MM.1S (cell line): ENCODE results near the gene NCF2.

Experiments used
- DNase-seq: peaks from one replicate; pipeline ENCODE4 v3.0.0-alpha.2; 2015
- H2AFZ ChIP-seq: fragments of 300-600 bp; sonication (generic); 2 replicates; pipeline ENCODE4 v1.6.0; 2016; ENCODE audit warnings: antibody characterized with exemption, low read length
- H3F3A ChIP-seq: fragments of 300-600 bp; sonication (generic); 2 replicates; pipeline ENCODE4 v1.6.1; 2016; ENCODE audit warnings: mild to moderate bottlenecking, antibody characterized with exemption, low read length, moderate library complexity, mixed read lengths; ENCODE audit not compliant: insufficient read depth
- H3K27ac ChIP-seq: fragments of 300-600 bp; sonication (generic); 2 replicates; pipeline ENCODE4 v1.5.1; 2016; ENCODE audit warnings: mild to moderate bottlenecking, low read length
- H3K27me3 ChIP-seq: fragments of 300-600 bp; sonication (generic); replicated peaks from 2 replicates; pipeline ENCODE4 v1.6.0; 2016; ENCODE audit warnings: low read length; ENCODE audit not compliant: insufficient read depth
- H3K36me3 ChIP-seq: fragments of 300-600 bp; sonication (generic); replicated peaks from 2 replicates; pipeline ENCODE4 v1.6.1; 2016; ENCODE audit warnings: mild to moderate bottlenecking, low read length, mixed read lengths; ENCODE audit not compliant: insufficient read depth
- H3K4me1 ChIP-seq: fragments of 300-600 bp; sonication (generic); 2 replicates; pipeline ENCODE4 v1.6.1; 2016; ENCODE audit warnings: low read length, mixed read lengths
- H3K4me2 ChIP-seq: fragments of 300-600 bp; sonication (generic); 2 replicates; pipeline ENCODE4 v1.6.0; 2016; ENCODE audit warnings: low read depth, low read length
- H3K4me3 ChIP-seq: fragments of 300-600 bp; sonication (generic); 2 replicates; pipeline ENCODE4 v1.5.1; 2016; ENCODE audit warnings: low read length, mixed read lengths
- H3K79me2 ChIP-seq: fragments of 300-600 bp; sonication (generic); 2 replicates; pipeline ENCODE4 v1.6.1; 2016; ENCODE audit warnings: mixed run types, low read length, mixed read lengths
- H3K9ac ChIP-seq: fragments of 300-600 bp; sonication (generic); 2 replicates; pipeline ENCODE4 v1.6.1; 2016; ENCODE audit warnings: low read length, mixed read lengths
- H3K9me2 ChIP-seq: fragments of 300-600 bp; sonication (generic); replicated peaks from 2 replicates; pipeline ENCODE4 v1.6.1; 2016; ENCODE audit warnings: mild to moderate bottlenecking, low read length, mixed read lengths; ENCODE audit not compliant: insufficient read depth
- H3K9me3 ChIP-seq: fragments of 300-600 bp; sonication (generic); replicated peaks from 2 replicates; pipeline ENCODE4 v1.6.1; 2016; ENCODE audit warnings: mild to moderate bottlenecking, low read length, mixed read lengths; ENCODE audit not compliant: insufficient read depth
- H4K20me1 ChIP-seq: fragments of 300-600 bp; sonication (generic); 2 replicates; pipeline ENCODE4 v1.6.1; 2016; ENCODE audit warnings: mild to moderate bottlenecking, low read length, moderate library complexity, mixed read lengths; ENCODE audit not compliant: insufficient read depth
- EZH2 ChIP-seq: fragments of 300-600 bp; sonication (generic); optimal IDR thresholded peaks from 2 replicates; pipeline ENCODE3; 2017; ENCODE audit warnings: low read depth, mild to moderate bottlenecking, antibody characterized with exemption, low read length, mixed read lengths
- EZH2phosphoT487 ChIP-seq: fragments of 300-600 bp; sonication (generic); IDR thresholded peaks from 2 replicates; pipeline ENCODE4 v1.6.1; 2018; ENCODE audit warnings: antibody characterized with exemption, low read length
- TF ChIP-seq, protein P1 (sequence below): fragments of 300-600 bp; sonication (generic); IDR thresholded peaks from 2 replicates; pipeline ENCODE4 v1.5.1; 2016; ENCODE audit warnings: antibody characterized with exemption, low read length, mixed read lengths

NCF2 gene

DNA sequence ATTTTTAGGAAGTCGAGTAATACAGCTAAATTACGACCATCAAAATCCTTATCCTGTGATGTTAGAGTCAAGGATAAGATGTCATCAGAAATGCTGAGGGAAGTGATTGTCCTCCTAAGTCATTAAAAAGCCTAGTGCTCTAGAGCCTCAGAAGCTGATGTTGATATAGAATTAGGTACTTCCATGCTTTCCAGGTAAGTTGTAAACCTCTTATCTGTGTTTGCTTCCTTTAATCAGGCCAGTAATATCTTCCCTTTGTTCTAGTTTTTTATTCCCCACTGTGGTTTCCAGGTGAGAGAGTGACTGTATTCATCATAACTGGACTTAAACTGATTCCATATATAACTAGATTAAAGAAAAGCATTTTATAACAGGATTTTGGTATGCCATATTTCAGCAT lies 73.5 kb downstream of the NCF2 start:
- peaks cover 43% of the 10 kb centered on the region for H3K79me2 ChIP-seq
- no peak overlapping the region for H3K4me3 ChIP-seq
- H3K4me1 ChIP-seq, result no peaks in the 10 kb centered on the region
- TF ChIP-seq, protein P1, sequence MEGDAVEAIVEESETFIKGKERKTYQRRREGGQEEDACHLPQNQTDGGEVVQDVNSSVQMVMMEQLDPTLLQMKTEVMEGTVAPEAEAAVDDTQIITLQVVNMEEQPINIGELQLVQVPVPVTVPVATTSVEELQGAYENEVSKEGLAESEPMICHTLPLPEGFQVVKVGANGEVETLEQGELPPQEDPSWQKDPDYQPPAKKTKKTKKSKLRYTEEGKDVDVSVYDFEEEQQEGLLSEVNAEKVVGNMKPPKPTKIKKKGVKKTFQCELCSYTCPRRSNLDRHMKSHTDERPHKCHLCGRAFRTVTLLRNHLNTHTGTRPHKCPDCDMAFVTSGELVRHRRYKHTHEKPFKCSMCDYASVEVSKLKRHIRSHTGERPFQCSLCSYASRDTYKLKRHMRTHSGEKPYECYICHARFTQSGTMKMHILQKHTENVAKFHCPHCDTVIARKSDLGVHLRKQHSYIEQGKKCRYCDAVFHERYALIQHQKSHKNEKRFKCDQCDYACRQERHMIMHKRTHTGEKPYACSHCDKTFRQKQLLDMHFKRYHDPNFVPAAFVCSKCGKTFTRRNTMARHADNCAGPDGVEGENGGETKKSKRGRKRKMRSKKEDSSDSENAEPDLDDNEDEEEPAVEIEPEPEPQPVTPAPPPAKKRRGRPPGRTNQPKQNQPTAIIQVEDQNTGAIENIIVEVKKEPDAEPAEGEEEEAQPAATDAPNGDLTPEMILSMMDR, result no peak
- H3K27ac ChIP-seq, result no peak overlapping the region
- H3K9me2 ChIP-seq, result no peaks in the 10 kb centered on the region
- DNase-seq, result no peak
- H3K36me3 ChIP-seq, result peaks cover 15% of the 10 kb centered on the region; the same call in 1 of the 2 replicates
- H3K27me3 ChIP-seq, result no peaks in the 10 kb centered on the region
- no peak overlapping the region for H3K9ac ChIP-seq
- H2AFZ ChIP-seq, result no peak overlapping the region
- H3F3A ChIP-seq, result no peaks in the 10 kb centered on the region
- H3K9me3 ChIP-seq, result no peaks in the 10 kb centered on the region
- no peak overlapping the region for H3K4me2 ChIP-seq
- 0 out of 2 replicates have a peak, but pooled peaks cover 4% of the 10 kb centered on the region for H4K20me1 ChIP-seq

DNA sequence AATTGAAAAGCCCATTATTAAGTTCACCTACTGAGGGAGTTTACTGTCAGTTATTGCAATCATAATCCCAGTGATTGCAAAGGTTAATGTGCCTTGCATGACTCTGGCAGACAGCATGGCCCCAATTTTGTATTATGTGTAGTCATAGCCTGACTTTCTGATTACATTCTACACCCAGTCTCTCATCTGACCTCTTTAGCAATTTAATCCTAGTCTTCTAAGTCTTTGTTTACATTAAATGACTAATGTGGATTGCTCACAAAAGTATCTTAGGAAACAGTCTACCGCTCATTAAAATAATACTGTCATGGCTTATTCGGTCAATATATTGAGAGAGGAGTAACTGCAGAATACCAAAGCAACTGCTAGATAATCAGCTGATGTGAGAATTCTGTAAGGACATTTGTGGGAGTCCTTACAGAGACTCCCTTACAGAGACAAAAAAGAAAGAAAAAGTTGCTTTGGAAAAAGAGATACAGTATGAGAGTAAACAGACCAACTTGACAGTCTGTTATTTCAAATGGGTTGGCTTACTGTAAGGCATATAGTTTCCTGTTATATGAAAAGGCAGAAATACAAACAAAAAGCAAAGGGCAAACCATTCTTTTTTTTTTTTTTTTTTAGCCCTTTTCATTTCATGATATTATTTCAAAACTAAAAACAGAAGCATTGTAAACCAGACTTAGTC lies 75.1 kb downstream of the NCF2 start:
- Histone ChIP-seq H3K27me3 (no peaks in the 10 kb centered on the region), H3K9me2 (no peaks in the 10 kb centered on the region), H3K4me3 (no peak overlapping the region), H3K4me2 (no peak overlapping the region), H3F3A (no peaks in the 10 kb centered on the region), H3K9ac (no peak overlapping the region), H3K79me2 (peaks cover 52% of the 10 kb centered on the region), H3K9me3 (no peaks in the 10 kb centered on the region), H4K20me1 (0 out of 2 replicates have a peak, but pooled peaks cover 4% of the 10 kb centered on the region), H2AFZ (no peak overlapping the region), H3K36me3 (peaks cover 15% of the 10 kb centered on the region; the same call in 1 of the 2 replicates), H3K27ac (no peak overlapping the region), H3K4me1 (no peaks in the 10 kb centered on the region)
- no peak for DNase-seq
- no peak for TF ChIP-seq EZH2phosphoT487
- TF ChIP-seq, protein P1, result no peak
- TF ChIP-seq EZH2, result no peak

DNA sequence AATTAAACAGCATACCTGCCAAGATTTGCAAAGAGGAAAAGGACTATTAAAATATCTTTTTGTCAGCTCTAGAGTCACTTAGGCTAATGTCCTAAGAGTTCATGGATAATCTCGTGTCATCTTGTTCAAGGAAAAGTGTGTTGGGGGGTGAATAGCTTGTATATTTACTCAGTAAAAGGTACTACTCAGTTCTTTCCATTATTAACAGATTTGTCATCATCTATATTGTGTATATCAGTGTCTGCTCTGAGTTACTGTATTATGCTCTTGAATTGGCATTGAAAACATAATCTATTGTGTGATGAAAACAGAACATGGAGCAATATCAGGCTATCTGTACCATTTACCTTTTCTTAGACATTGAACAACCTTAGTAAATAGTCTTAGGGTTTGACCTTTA lies 76.0 kb downstream of the NCF2 start:
- no peak overlapping the region for H3K4me2 ChIP-seq

More for the DNA sequence above, 76.0 kb downstream of the NCF2 start:
- DNase-seq, result no peak
- Histone ChIP-seq H2AFZ (no peak overlapping the region), H3K9me3 (no peaks in the 10 kb centered on the region), H3F3A (no peaks in the 10 kb centered on the region), H3K9me2 (no peaks in the 10 kb centered on the region), H3K4me3 (no peak overlapping the region), H4K20me1 (0 out of 2 replicates have a peak, but pooled peaks cover 4% of the 10 kb centered on the region), H3K4me1 (no peaks in the 10 kb centered on the region), H3K27me3 (no peaks in the 10 kb centered on the region), H3K9ac (no peak overlapping the region), H3K79me2 (peaks cover 61% of the 10 kb centered on the region), H3K27ac (no peak overlapping the region), H3K36me3 (peaks cover 15% of the 10 kb centered on the region; the same call in 1 of the 2 replicates)
- no peak for TF ChIP-seq EZH2phosphoT487
- TF ChIP-seq, protein P1, result no peak
- TF ChIP-seq EZH2, result no peak
